Activated naive CD8-positive, alpha-beta T cell treated with anti-CD3 and anti-CD28 coated beads for 36 hours (primary cell): ENCODE results near the gene DCDC2B. TPM values are rescaled to one million over a fixed set of nuclear protein-coding genes. Genes with fewer than 3 reads are reported as not detected.
A peak's percentile ranks its signal among the peaks of the same experiment; 100 is the strongest.
"Not testable (repeated sequence)": the region's sequence is repeated elsewhere in the genome, so short reads cannot be mapped to it uniquely, and the experiment has no call there.

ENCODE experiments used
- DNase-seq: peaks from one replicate; pipeline ENCODE4 v3.0.0; 2021
- H3K27ac Mint-ChIP-seq: one replicate; pipeline ENCODE4 v1.8.0; 2022; ENCODE audit warnings: mild to moderate bottlenecking, moderate library complexity, mixed read lengths
- H3K27me3 Mint-ChIP-seq: one replicate; pipeline ENCODE4 v1.8.0; 2022; ENCODE audit warnings: mild to moderate bottlenecking, mixed read lengths
- H3K36me3 Mint-ChIP-seq: one replicate; pipeline ENCODE4 v1.8.0; 2021; ENCODE audit warnings: mild to moderate bottlenecking, mixed read lengths
- H3K4me1 Mint-ChIP-seq: one replicate; pipeline ENCODE4 v1.8.0; 2021; ENCODE audit warnings: mixed read lengths
- H3K4me3 Mint-ChIP-seq: one replicate; pipeline ENCODE4 v1.8.0; 2022; ENCODE audit warnings: mild to moderate bottlenecking, moderate library complexity, mixed read lengths
- H3K9me3 Mint-ChIP-seq: one replicate; pipeline ENCODE4 v1.8.0; 2022; ENCODE audit warnings: mixed read lengths
- total RNA-seq, 2 experiments: library from RNA; stranded (reverse); gene quantifications; one replicate each; pipeline ENCODE4 v1.2.3, GENCODE V29; 2021

DCDC2B gene
- total RNA-seq, 2 experiments from 2014 or later: not detected

DNA sequence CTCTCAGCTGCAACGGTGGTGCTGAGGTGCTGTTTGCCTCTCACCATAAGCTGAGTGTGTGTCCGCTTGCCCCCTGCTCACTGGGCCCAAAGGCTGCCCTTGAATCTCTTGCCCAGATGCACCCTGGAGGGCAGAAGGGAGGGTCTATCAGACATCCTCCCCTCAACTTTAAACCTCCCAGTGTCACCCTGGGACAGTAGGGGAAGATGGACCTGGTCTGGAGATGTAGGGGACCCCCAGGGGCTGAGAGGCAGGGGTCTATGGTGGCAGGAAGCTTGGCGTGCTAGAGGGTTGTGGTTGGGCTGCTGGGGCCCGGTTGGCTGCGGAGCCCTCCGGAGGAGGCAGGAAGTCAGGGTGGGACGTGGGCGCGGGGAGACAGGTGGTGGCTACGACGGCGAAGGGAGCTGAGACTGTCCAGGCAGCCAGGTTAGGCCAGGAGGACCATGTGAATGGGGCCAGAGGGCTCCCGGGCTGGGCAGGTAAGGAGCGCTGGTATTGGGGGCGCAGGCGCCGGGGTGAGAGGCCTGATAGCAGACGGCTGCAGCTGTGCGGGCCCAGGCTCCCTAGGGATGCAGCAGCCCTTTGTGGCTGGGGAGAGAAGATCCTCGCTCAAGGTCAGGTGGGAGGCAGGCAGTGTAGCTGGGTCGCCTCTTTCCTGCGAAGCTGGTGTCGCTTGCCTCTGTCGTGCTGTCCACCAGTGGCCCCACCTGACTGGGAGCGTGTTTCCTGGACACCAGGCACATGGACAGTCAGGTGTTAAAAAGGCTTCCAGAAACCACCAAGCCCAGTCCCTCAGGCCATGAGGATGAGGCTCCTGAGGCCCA is 42.2 kb downstream of the DCDC2B start, which contains the start of gene LCK:
Gene LCK, plus strand, starts transcription at position 373 of the 824 bp plus-strand sequence. CDS start 23,065 bp downstream, outside the sequence.
- Mint-ChIP-seq H3K27ac (peak within 1 kb of the TSS; percentile 92), H3K4me3 (peak within 1 kb of the TSS; percentile 97)

DNA sequence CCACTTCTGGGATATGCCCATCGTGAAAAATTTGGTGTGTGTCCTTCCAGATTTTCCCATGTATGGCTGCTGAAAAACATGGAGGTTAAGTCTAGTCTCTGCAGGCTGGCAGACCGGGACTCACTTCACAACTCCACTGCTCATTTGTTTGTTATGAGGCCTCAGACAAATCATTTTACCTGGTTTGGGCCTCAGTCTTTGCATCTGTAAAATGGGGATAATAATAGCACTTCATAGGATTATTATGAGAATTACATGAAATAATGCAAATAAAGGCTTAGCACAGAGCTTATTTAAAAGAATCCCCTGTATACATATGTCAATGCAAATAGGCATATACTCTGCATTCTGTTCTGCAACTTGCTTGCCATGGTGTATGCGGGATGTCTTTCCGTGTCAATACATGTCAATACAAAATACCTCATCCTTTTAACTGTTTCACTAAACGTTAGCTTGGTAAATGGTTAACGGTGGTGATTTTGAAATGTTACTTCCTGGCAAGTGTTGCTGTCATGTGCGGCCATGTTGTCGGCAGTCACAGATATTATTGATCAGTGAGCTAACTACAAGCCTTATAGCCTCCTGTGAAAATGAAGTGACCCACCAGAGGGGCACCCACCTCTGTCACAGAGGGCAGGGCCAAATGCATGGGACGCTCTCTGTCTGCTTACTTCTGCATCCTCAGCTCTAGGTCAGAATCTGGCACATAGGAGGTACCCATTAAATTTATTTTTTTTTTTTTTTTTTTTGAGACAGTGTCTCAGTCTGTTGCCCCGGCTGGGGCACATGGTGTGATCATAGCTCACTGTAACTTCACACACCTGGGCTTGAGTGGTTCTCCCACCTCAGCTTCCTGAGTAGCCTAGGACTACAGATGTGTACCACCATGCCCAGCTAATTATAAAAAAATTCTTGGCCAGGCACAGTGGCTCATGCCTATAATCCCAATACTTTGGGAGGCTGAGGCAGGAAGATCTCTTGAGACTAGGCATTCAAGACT is 46.5 kb downstream of the DCDC2B start:
- no peaks in the 10 kb centered on the region for H3K27me3 Mint-ChIP-seq
- peaks cover 2% of the 10 kb centered on the region for H3K9me3 Mint-ChIP-seq
- H3K4me3 Mint-ChIP-seq: peak overlapping the region; percentile 97
- peaks cover 65% of the 10 kb centered on the region for H3K36me3 Mint-ChIP-seq
- DNase-seq: no peak
- peak overlapping the region; percentile 86 for H3K27ac Mint-ChIP-seq
- H3K4me1 Mint-ChIP-seq: peaks cover 47% of the 10 kb centered on the region

More for the DNA sequence above, 42.2 kb downstream of the DCDC2B start, which contains the start of gene LCK:
- Mint-ChIP-seq H3K27me3 (no peaks in the 10 kb centered on the region), H3K9me3 (no peaks in the 10 kb centered on the region), H3K4me1 (peaks cover 61% of the 10 kb centered on the region), H3K36me3 (peaks cover 40% of the 10 kb centered on the region)
- peak; percentile 85 for DNase-seq

- Mint-ChIP-seq H3K36me3 (peaks cover 64% of the 10 kb centered on the region), H3K27ac (peak overlapping the region; percentile 89), H3K4me1 (peaks cover 43% of the 10 kb centered on the region), H3K9me3 (peaks cover 6% of the 10 kb centered on the region), H3K27me3 (no peaks in the 10 kb centered on the region), H3K4me3 (peak overlapping the region; percentile 78)
- no peak for DNase-seq
Observed at GRCh38 chr1:32256473-32257226, 47.8 kb downstream of the DCDC2B start.

DNA sequence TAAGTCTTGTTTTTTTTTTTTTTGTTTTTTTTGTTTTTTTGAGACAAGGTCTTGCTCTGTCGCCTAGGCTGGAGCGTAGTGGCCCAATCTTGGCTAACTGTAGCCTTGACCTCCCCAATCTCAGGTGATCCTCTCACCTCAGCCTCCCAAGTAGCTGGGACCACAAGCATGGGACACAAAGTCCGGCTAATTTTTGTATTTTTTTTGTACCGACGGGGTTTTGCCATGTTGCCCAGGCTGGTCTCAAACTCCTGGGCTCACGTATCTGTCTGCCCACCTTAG is 48.3 kb downstream of the DCDC2B start:
- no peak for DNase-seq
- Mint-ChIP-seq H3K4me1 (peaks cover 43% of the 10 kb centered on the region), H3K9me3 (peaks cover 6% of the 10 kb centered on the region), H3K36me3 (peaks cover 59% of the 10 kb centered on the region), H3K4me3 (peak overlapping the region; percentile 78), H3K27ac (peak overlapping the region; percentile 89), H3K27me3 (no peaks in the 10 kb centered on the region)

GRCh38 chr1:32263236-32263593 is 54.3 kb downstream of the DCDC2B start:
- not testable (repeated sequence) for DNase-seq, H3K27me3 Mint-ChIP-seq, H3K4me3 Mint-ChIP-seq, H3K9me3 Mint-ChIP-seq
- Mint-ChIP-seq H3K27ac (peak overlapping the region; percentile 81), H3K36me3 (peaks cover 39% of the 10 kb centered on the region), H3K4me1 (peaks cover 55% of the 10 kb centered on the region)

DNA sequence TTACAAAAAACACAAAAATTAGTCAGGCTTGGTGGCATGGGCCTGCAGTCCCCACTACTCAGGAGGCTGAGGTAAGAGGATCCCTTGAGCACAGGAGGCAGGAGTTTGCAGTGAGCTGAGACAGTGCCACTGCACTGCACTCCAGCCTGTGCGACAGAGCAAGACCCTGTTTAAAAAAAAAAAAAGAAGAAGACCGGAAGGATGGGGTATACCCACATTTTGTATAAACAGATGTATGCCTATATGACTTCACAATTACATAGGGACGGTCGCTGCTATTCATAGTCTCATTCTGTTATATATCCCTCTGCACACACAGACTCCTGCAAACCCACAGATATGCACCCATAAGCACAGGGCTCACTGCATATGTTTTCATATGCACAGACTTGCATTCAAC is 54.9 kb downstream of the DCDC2B start:
- Mint-ChIP-seq H3K4me1 (peaks cover 54% of the 10 kb centered on the region), H3K27ac (peak overlapping the region; percentile 81), H3K9me3 (peaks cover 10% of the 10 kb centered on the region), H3K4me3 (peak overlapping the region; percentile 13), H3K27me3 (no peaks in the 10 kb centered on the region), H3K36me3 (peaks cover 38% of the 10 kb centered on the region)
- no peak for DNase-seq

Other genes starting within 250 kb of the DCDC2B start
- 100 to 1,000 TPM; 221 to 222 TPM for gene KHDRBS1, start 195.2 kb upstream of the DCDC2B start, total RNA-seq
- 10 to 100 TPM; 24.0 to 25.2 TPM for gene TMEM39B, start 136.2 kb upstream of the DCDC2B start, total RNA-seq
- gene KPNA6, start 101.0 kb upstream of the DCDC2B start, total RNA-seq: 10 to 100 TPM; 85.3 to 88.3 TPM
- gene TXLNA, start 29.4 kb upstream of the DCDC2B start, total RNA-seq: 10 to 100 TPM; 84.0 to 84.4 TPM
- 10 to 100 TPM; 29.0 to 29.1 TPM for gene CCDC28B, start 8.5 kb upstream of the DCDC2B start, total RNA-seq
- gene IQCC, start 3.4 kb upstream of the DCDC2B start, total RNA-seq: 1 to 10 TPM; 4.8 to 5.0 TPM
- 1 to 10 TPM; 5.7 to 6.5 TPM for gene TMEM234, start 13.3 kb downstream of the DCDC2B start, total RNA-seq
- 100 to 1,000 TPM; 366 to 389 TPM for gene EIF3I, start 13.3 kb downstream of the DCDC2B start, total RNA-seq
- gene FAM167B, start 38.1 kb downstream of the DCDC2B start, total RNA-seq: under 1 TPM in 1 of 2 experiments, not detected in 1; 0.32 TPM
- 100 to 1,000 TPM; 285 to 286 TPM for gene LCK, start 42.2 kb downstream of the DCDC2B start, total RNA-seq
- gene HDAC1, start 83.0 kb downstream of the DCDC2B start, total RNA-seq: 100 to 1,000 TPM; 142 to 149 TPM
- gene MARCKSL1, start 127.1 kb downstream of the DCDC2B start, total RNA-seq: 10 to 100 TPM; 26.4 to 26.7 TPM
- 1 to 10 TPM; 2.8 to 3.6 TPM for gene FAM229A, start 153.4 kb downstream of the DCDC2B start, total RNA-seq
- under 1 TPM; 0.48 to 0.60 TPM for gene TSSK3, start 153.4 kb downstream of the DCDC2B start, total RNA-seq
- gene BSDC1, start 185.4 kb downstream of the DCDC2B start, total RNA-seq: 10 to 100 TPM; 26.5 to 31.2 TPM